ENCODE results near the gene RIBC2. TPM values are rescaled to one million over a fixed set of nuclear protein-coding genes. Genes with fewer than 3 reads are reported as not detected.

RIBC2 gene
- total RNA-seq, 1 donor from 2014 or later, result 12.6 TPM

- Mint-ChIP-seq H3K27me3 (ENCODE audit: insufficient read depth) (no peaks in the 10 kb centered on the region), H3K4me1 (ENCODE audit: low read depth) (peaks cover 13% of the 10 kb centered on the region), H3K36me3 (ENCODE audit: low read depth) (peaks cover 3% of the 10 kb centered on the region), H3K27ac (peak overlapping the region; percentile 84), H3K4me3 (peak overlapping the region; percentile 62), H3K9me3 (no peaks in the 10 kb centered on the region)
- intact Hi-C loops (cut with micrococcal nuclease), result loop anchor here (1.0 to 10.0 kb wide), 3 partner anchors 95 to 248 kb away; partner anchors contain the start of gene NUP50
- DNase-seq (ENCODE audit: low spot score), result no peak
Measured at GRCh38 chr22:45413013-45413367, 503 bp upstream of the RIBC2 start.

DNA sequence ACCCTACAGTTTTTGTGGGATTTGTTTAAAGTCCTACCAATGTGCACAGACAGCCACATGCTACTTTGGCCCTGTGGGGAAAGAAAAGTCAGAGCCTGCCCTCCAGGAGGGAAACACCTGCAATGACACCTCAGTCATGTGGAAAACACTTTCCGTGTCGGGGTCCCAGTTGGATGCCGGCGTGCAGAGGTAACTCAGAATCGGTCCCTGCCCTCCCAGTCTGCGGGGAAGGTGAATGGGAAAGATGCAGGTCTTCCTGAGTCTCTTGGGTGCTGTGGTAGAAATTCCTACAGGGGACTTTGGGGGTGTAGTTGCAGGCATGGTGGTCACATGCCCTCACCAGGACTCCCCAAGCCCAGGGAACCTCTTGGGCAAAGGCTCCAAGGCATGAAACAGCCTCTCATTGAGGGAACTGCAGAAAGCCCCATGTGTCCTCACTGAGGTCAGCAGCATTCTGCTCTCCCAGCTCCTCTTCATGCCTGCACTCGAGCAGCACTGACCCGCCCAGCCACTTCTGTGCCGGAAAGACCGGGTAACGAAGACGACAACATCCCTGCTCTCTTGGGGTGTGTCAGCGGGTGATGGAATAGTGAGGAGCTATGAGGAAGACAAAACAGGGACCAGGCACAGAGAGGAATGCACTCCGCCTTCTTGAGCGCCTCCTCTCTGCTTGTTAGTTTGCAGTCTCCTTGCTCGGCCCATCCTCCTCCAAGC, 4.7 kb downstream of the RIBC2 start:
- H3K4me3 Mint-ChIP-seq, result no peak overlapping the region
- peaks cover 13% of the 10 kb centered on the region for H3K4me1 Mint-ChIP-seq (ENCODE audit: low read depth)
- no peak overlapping the region for H3K27ac Mint-ChIP-seq
- no peaks in the 10 kb centered on the region for H3K9me3 Mint-ChIP-seq
- no peak for DNase-seq (ENCODE audit: low spot score)
- no peaks in the 10 kb centered on the region for H3K27me3 Mint-ChIP-seq (ENCODE audit: insufficient read depth)
- intact Hi-C loops (cut with micrococcal nuclease), result loop anchor here (10.0 kb wide), 1 partner anchor 253 kb away; the partner anchor contains the start of gene NUP50
- peaks cover 10% of the 10 kb centered on the region for H3K36me3 Mint-ChIP-seq (ENCODE audit: low read depth)

- no peak overlapping the region for H3K4me3 Mint-ChIP-seq
- H3K27ac Mint-ChIP-seq, result no peak overlapping the region
- H3K4me1 Mint-ChIP-seq (ENCODE audit: low read depth), result peaks cover 11% of the 10 kb centered on the region
- H3K36me3 Mint-ChIP-seq (ENCODE audit: low read depth), result peaks cover 10% of the 10 kb centered on the region
- no peaks in the 10 kb centered on the region for H3K9me3 Mint-ChIP-seq
- H3K27me3 Mint-ChIP-seq (ENCODE audit: insufficient read depth), result no peaks in the 10 kb centered on the region
- intact Hi-C loops (cut with micrococcal nuclease), result loop anchor here (10.0 kb wide), 1 partner anchor 254 kb away; the partner anchor contains the start of gene NUP50
- no peak for DNase-seq (ENCODE audit: low spot score)
Measured at GRCh38 chr22:45418770-45419138, 5.3 kb downstream of the RIBC2 start.

GRCh38 chr22:45420011-45420410, 6.5 kb downstream of the RIBC2 start:
- no peak for DNase-seq (ENCODE audit: low spot score)
- H3K4me1 Mint-ChIP-seq (ENCODE audit: low read depth), result no peaks in the 10 kb centered on the region
- H3K27me3 Mint-ChIP-seq (ENCODE audit: insufficient read depth), result no peaks in the 10 kb centered on the region
- intact Hi-C loops (cut with micrococcal nuclease), result no loop called here
- peaks cover 8% of the 10 kb centered on the region for H3K36me3 Mint-ChIP-seq (ENCODE audit: low read depth)
- H3K4me3 Mint-ChIP-seq, result no peak overlapping the region
- H3K9me3 Mint-ChIP-seq, result no peaks in the 10 kb centered on the region
- no peak overlapping the region for H3K27ac Mint-ChIP-seq

DNA sequence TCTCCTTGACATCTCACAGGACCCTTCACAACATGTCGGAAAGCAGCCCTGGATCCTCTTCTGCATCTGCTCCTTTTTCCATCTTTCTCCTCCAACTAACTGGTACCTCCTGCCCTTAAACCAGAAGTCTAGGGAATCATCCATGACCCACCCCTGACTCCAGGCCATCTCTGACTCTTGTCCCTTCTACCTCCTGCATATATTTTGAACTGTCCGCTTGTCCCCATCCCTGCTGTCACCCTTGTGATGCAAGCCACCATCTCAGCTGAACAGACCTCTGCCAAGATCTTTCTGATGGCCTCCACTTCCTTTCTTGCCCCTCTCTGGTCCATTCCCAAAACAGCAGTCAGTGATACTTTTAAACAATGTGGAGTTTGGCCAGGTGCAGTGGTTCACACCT, 7.0 kb downstream of the RIBC2 start:
- Mint-ChIP-seq H3K4me3 (no peak overlapping the region), H3K27me3 (ENCODE audit: insufficient read depth) (no peaks in the 10 kb centered on the region), H3K9me3 (no peaks in the 10 kb centered on the region), H3K27ac (no peak overlapping the region), H3K4me1 (ENCODE audit: low read depth) (no peaks in the 10 kb centered on the region), H3K36me3 (ENCODE audit: low read depth) (peaks cover 8% of the 10 kb centered on the region)
- DNase-seq (ENCODE audit: low spot score), result no peak
- intact Hi-C loops (cut with micrococcal nuclease), result no loop called here

GRCh38 chr22:45421349-45422055, 8.0 kb downstream of the RIBC2 start:
- Mint-ChIP-seq H3K27me3 (ENCODE audit: insufficient read depth) (no peaks in the 10 kb centered on the region), H3K4me1 (ENCODE audit: low read depth) (no peaks in the 10 kb centered on the region), H3K4me3 (no peak overlapping the region), H3K36me3 (ENCODE audit: low read depth) (peaks cover 12% of the 10 kb centered on the region), H3K27ac (peak overlapping the region; percentile 68), H3K9me3 (no peaks in the 10 kb centered on the region)
- DNase-seq (ENCODE audit: low spot score), result no peak
- intact Hi-C loops (cut with micrococcal nuclease), result no loop called here

- H3K27ac Mint-ChIP-seq, result no peak overlapping the region
- peaks cover 7% of the 10 kb centered on the region for H3K9me3 Mint-ChIP-seq
- no peak for DNase-seq (ENCODE audit: low spot score)
- peaks cover 17% of the 10 kb centered on the region for H3K36me3 Mint-ChIP-seq (ENCODE audit: low read depth)
- no peaks in the 10 kb centered on the region for H3K4me1 Mint-ChIP-seq (ENCODE audit: low read depth)
- H3K4me3 Mint-ChIP-seq, result no peak overlapping the region
- H3K27me3 Mint-ChIP-seq (ENCODE audit: insufficient read depth), result no peaks in the 10 kb centered on the region
- intact Hi-C loops (cut with micrococcal nuclease), result no loop called here
Measured at GRCh38 chr22:45422237-45422983, 8.9 kb downstream of the RIBC2 start.

- Mint-ChIP-seq H3K4me1 (ENCODE audit: low read depth) (no peaks in the 10 kb centered on the region), H3K9me3 (peaks cover 7% of the 10 kb centered on the region), H3K27ac (no peak overlapping the region), H3K36me3 (ENCODE audit: low read depth) (peaks cover 16% of the 10 kb centered on the region), H3K27me3 (ENCODE audit: insufficient read depth) (peaks cover 1% of the 10 kb centered on the region), H3K4me3 (no peak overlapping the region)
- intact Hi-C loops (cut with micrococcal nuclease), result no loop called here
- no peak for DNase-seq (ENCODE audit: low spot score)
Measured at GRCh38 chr22:45423524-45423923, 10.0 kb downstream of the RIBC2 start.

- intact Hi-C loops (cut with micrococcal nuclease), result no loop called here
- H3K9me3 Mint-ChIP-seq, result peaks cover 7% of the 10 kb centered on the region
- H3K27me3 Mint-ChIP-seq (ENCODE audit: insufficient read depth), result peaks cover 1% of the 10 kb centered on the region
- no peaks in the 10 kb centered on the region for H3K4me1 Mint-ChIP-seq (ENCODE audit: low read depth)
- H3K4me3 Mint-ChIP-seq, result no peak overlapping the region
- H3K27ac Mint-ChIP-seq, result no peak overlapping the region
- no peak for DNase-seq (ENCODE audit: low spot score)
- H3K36me3 Mint-ChIP-seq (ENCODE audit: low read depth), result peaks cover 10% of the 10 kb centered on the region
Measured at GRCh38 chr22:45424241-45424731, 10.8 kb downstream of the RIBC2 start.

DNA sequence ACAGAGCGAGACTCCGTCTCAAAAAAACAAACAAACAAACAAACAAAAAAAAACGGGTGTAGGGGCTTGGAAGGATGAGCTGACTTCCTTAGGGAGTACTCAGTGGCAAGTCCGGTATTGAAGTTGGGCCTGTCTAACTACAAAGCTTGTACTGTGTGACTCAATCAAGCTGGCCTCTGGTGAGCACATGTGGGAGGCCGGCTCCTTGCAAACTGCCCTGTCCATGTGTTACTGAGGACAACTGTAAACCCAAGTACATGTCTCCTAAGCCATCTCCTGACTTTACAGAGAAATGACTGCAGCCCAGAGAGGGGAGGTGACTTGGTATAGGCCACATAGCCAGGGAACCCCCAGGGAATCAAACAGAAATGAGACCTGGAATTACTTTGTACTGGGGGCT, 11.6 kb downstream of the RIBC2 start:
- intact Hi-C loops (cut with micrococcal nuclease), result no loop called here
- DNase-seq (ENCODE audit: low spot score), result no peak

DNA sequence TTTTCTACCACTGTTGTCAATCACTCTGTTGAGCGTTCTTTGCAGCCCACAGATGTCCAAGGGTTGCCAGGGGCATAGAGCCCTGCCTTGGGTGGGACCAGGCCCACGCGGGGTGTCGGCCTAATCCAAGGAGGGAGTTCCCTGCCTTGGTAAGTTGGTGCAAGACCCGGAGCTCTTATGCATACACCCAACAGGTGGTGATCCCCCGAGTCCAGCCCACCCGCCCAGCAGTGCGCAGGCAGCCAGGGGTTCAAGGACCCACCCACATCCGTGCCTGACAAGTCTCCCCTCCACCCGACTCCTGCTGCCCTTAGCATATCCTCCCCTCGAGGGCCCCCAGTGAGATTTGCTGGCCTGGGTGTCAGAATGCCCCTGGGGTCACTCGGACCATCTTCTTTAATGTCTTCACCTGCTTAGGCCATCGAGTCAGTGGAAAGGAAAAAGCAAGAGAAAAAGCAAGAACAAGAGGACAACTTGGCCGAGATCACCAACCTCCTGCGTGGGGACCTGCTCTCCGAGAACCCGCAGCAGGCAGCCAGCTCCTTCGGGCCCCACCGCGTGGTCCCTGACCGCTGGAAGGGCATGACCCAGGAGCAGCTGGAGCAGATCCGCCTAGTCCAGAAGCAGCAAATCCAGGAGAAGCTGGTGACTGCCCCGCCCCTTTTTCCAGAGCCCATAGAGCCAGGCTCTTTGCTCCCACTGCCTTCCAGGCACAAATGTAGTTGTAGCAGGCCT, 12.2 kb downstream of the RIBC2 start:
- no peak for DNase-seq (ENCODE audit: low spot score)
- no peaks in the 10 kb centered on the region for H3K4me1 Mint-ChIP-seq (ENCODE audit: low read depth)
- H3K27me3 Mint-ChIP-seq (ENCODE audit: insufficient read depth), result peaks cover 1% of the 10 kb centered on the region
- no peak overlapping the region for H3K4me3 Mint-ChIP-seq
- H3K9me3 Mint-ChIP-seq, result peaks cover 7% of the 10 kb centered on the region
- no peak overlapping the region for H3K27ac Mint-ChIP-seq
- peaks cover 10% of the 10 kb centered on the region for H3K36me3 Mint-ChIP-seq (ENCODE audit: low read depth)
- intact Hi-C loops (cut with micrococcal nuclease), result no loop called here

More for the DNA sequence above, 11.6 kb downstream of the RIBC2 start:
- Mint-ChIP-seq H3K36me3 (ENCODE audit: low read depth) (peaks cover 10% of the 10 kb centered on the region), H3K9me3 (peaks cover 7% of the 10 kb centered on the region), H3K4me3 (no peak overlapping the region), H3K27ac (no peak overlapping the region), H3K4me1 (ENCODE audit: low read depth) (no peaks in the 10 kb centered on the region), H3K27me3 (ENCODE audit: insufficient read depth) (peaks cover 1% of the 10 kb centered on the region)

GRCh38 chr22:45426387-45426786, 12.9 kb downstream of the RIBC2 start:
- Mint-ChIP-seq H3K27ac (no peak overlapping the region), H3K27me3 (ENCODE audit: insufficient read depth) (peaks cover 1% of the 10 kb centered on the region), H3K4me3 (no peak overlapping the region)

More at GRCh38 chr22:45426387-45426786, 12.9 kb downstream of the RIBC2 start:
- intact Hi-C loops (cut with micrococcal nuclease), result no loop called here
- H3K36me3 Mint-ChIP-seq (ENCODE audit: low read depth), result peaks cover 10% of the 10 kb centered on the region
- H3K4me1 Mint-ChIP-seq (ENCODE audit: low read depth), result no peaks in the 10 kb centered on the region
- DNase-seq (ENCODE audit: low spot score), result no peak
- H3K9me3 Mint-ChIP-seq, result peaks cover 7% of the 10 kb centered on the region
